ENCODE results near the gene CYTH1. TPM values are rescaled to one million over a fixed set of nuclear protein-coding genes. Genes with fewer than 3 reads are reported as not detected.

Gene CYTH1
- polyA plus RNA-seq, 1 experiment, result 13.7 TPM

DNA sequence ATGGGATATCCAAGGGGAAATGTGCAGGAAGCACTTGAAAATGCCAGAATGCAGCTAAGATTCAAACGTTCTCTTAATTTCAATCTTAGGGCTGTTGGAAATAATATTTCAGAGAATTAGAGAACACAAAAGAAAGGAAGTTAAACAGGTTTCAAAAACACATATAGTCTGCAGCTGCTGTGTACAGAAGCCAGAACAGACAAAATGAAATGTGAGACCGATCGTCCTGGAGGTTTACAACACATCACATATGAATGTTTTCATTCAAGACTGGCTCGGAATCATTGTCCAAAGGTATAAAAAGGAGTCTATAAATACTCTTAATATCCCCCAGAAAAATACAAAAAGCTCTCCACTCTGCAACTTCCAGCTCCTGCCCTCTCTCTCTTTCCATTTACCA, 14.3 kb downstream of the CYTH1 start:
- Histone ChIP-seq H3K27me3 (ENCODE audit: control insufficient read depth, insufficient read depth, low read length) (no peaks in the 10 kb centered on the region), H3K9me3 (ENCODE audit: control insufficient read depth, insufficient read depth, low read length) (no peaks in the 10 kb centered on the region), H3K4me3 (ENCODE audit: low read depth, low read length) (no peak overlapping the region), H3K27ac (ENCODE audit: low read depth, low read length) (no peak overlapping the region)
- no peak for DNase-seq (ENCODE audit: low read depth, low spot score)
- POLR2A ChIA-PET, result no interaction called here
- CTCF ChIA-PET, result no interaction called here
- no peak for TF ChIP-seq CTCF (IDR thresholded peaks at IDR 0.05; ENCODE audit: low read depth, low read length)

DNA sequence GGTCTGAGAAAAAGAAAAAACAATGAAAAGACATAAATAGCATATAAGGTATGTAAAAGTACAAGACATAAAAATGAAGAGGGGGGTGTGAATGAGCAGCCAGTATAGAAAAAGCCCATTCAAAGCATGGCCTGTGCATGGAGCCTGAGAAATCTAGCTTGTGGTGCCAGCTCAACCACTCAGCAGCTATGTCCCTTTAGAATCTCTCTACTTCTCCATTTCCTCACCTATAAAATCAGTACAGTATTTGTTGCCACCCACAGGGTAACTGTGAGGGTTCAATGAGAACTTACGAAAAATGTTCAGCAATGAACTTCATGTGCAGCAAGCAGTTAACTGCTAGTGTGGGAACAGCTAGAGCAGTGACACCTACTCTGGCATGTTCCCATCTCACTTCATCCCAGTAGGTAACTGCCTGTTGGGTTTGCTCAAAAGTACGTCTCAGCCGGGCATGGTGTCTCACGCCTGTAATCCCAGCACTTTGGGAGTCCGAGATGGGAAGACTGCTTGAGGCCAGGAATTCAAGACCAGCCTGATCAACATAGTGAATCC, 15.3 kb downstream of the CYTH1 start:
- DNase-seq (ENCODE audit: low read depth, low spot score), result no peak
- Histone ChIP-seq H3K27ac (ENCODE audit: low read depth, low read length) (no peak overlapping the region), H3K4me3 (ENCODE audit: low read depth, low read length) (no peak overlapping the region), H3K9me3 (ENCODE audit: control insufficient read depth, insufficient read depth, low read length) (no peaks in the 10 kb centered on the region), H3K27me3 (ENCODE audit: control insufficient read depth, insufficient read depth, low read length) (no peaks in the 10 kb centered on the region)
- ChIA-PET CTCF (no interaction called here), POLR2A (no interaction called here)
- TF ChIP-seq CTCF (IDR thresholded peaks at IDR 0.05; ENCODE audit: low read depth, low read length), result no peak

DNA sequence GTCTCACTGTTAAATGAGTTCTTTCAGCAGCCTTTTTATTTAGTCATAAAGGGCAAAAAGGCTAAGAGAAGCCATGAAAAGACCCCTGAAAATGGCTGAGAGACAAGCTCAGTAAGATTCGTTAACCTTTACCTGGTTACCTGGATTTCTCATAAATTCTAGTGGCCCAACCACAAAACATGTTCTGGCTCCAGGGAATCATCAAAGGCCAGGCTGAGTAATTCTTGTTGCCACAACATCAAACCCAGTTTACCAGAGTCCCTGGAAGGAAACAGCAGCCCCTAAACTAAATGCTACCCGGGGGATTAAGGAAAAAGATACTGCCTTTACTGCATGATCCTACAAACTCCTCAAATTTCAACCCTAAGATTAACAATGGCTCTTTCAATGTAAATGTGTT, 15.8 kb downstream of the CYTH1 start:
- DNase-seq (ENCODE audit: low read depth, low spot score), result no peak
- Histone ChIP-seq H3K27me3 (ENCODE audit: control insufficient read depth, insufficient read depth, low read length) (no peaks in the 10 kb centered on the region), H3K9me3 (ENCODE audit: control insufficient read depth, insufficient read depth, low read length) (no peaks in the 10 kb centered on the region), H3K27ac (ENCODE audit: low read depth, low read length) (no peak overlapping the region), H3K4me3 (ENCODE audit: low read depth, low read length) (no peak overlapping the region)
- ChIA-PET CTCF (no interaction called here), POLR2A (interaction anchor here (0.7 kb wide), 1 partner anchor 15 kb away, joined by 5 read pairs; no protein-coding TSS in a partner anchor)
- TF ChIP-seq CTCF (IDR thresholded peaks at IDR 0.05; ENCODE audit: low read depth, low read length), result no peak

- H3K27ac ChIP-seq (ENCODE audit: low read depth, low read length), result no peak overlapping the region
- DNase-seq (ENCODE audit: low read depth, low spot score), result no peak
- ChIA-PET POLR2A (interaction anchor here (0.7 kb wide), 2 partner anchors 16 to 165 kb away, joined by 3 to 5 read pairs; no protein-coding TSS in a partner anchor), CTCF (no interaction called here)
- no peaks in the 10 kb centered on the region for H3K9me3 ChIP-seq (ENCODE audit: control insufficient read depth, insufficient read depth, low read length)
- TF ChIP-seq CTCF (IDR thresholded peaks at IDR 0.05; ENCODE audit: low read depth, low read length), result no peak
- no peak overlapping the region for H3K4me3 ChIP-seq (ENCODE audit: low read depth, low read length)
- no peaks in the 10 kb centered on the region for H3K27me3 ChIP-seq (ENCODE audit: control insufficient read depth, insufficient read depth, low read length)
Observed at GRCh38 chr17:78765821-78766220, 16.3 kb downstream of the CYTH1 start.

GRCh38 chr17:78764871-78765270, 17.2 kb downstream of the CYTH1 start:
- TF ChIP-seq CTCF (IDR thresholded peaks at IDR 0.05; ENCODE audit: low read depth, low read length), result no peak
- POLR2A ChIA-PET, result interaction anchor here (0.6 kb wide), 1 partner anchor 477 kb away, joined by 6 read pairs; no protein-coding TSS in a partner anchor
- CTCF ChIA-PET, result no interaction called here
- Histone ChIP-seq H3K27ac (ENCODE audit: low read depth, low read length) (no peak overlapping the region), H3K9me3 (ENCODE audit: control insufficient read depth, insufficient read depth, low read length) (no peaks in the 10 kb centered on the region), H3K27me3 (ENCODE audit: control insufficient read depth, insufficient read depth, low read length) (no peaks in the 10 kb centered on the region), H3K4me3 (ENCODE audit: low read depth, low read length) (no peak overlapping the region)
- no peak for DNase-seq (ENCODE audit: low read depth, low spot score)
